GM21786 (cell line): ENCODE data around the gene ERLEC1.
"Not testable (repeated sequence)": the region's sequence is repeated elsewhere in the genome, so short reads cannot be mapped to it uniquely, and the experiment has no call there.

Experiments used
- ATAC-seq: cut with Tn5 transposase; IDR thresholded peaks from one replicate; pipeline ENCODE4 v1.9.1; 2021; ENCODE audit not compliant: unreplicated experiment

The ERLEC1 gene

DNA sequence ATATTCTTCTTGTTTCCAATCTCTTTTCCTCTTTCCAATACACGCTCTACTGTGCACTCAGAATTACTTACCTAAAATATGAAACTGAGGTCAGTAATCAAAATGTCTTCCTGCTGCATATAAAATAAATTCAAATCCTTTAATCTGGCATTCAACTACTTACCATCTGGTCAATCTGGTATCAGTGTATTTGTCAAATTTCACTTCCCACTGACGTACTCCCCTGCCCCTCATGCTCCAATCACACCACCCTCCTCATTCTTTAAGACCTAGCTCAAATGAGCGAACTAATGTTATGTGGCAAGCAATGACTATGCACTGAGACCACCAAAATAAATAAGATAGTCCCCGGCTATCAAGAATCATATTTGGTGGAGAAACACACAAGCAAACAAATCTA is 6.8 kb upstream of the ERLEC1 start:
- ATAC-seq, result no peak

DNA sequence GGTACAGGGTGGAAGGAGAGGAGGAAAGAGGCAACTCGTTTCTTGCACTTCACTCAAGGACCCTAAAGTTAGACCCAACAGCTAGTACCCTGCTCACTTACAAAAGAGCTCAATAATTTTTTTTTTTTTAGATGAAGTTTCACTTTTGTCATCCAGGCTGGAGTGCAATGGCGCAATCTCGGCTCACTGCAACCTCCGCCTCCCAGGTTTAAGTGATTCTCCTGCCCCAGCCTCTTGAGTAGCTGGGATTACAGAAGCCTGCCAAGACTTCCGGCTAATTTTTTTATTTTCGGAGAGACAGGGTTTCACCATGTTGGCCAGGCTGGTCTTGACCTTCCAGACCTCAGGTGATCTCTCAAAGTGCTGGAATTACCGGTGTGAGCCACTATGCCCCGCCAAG is 4.2 kb upstream of the ERLEC1 start:
- ATAC-seq, result no peak

DNA sequence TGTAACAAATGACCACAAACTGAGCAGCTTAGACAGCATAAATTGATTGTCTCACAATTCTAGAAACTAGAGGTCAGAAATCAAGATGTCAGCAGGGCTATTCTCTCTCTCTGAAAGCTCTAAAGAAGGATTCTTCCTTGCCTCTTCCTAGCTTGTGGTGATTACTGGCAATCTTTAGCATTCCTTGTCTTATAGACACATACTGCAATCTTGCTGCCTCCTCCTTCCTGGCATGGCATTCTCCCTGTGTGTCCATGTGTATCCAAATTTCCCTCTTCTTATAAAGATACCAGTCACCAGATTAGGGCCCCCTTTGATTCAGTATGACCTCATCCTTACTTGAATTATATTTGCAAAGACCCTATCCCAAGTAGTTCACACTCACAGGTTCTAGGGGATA is 2.4 kb upstream of the ERLEC1 start:
- ATAC-seq, result no peak

DNA sequence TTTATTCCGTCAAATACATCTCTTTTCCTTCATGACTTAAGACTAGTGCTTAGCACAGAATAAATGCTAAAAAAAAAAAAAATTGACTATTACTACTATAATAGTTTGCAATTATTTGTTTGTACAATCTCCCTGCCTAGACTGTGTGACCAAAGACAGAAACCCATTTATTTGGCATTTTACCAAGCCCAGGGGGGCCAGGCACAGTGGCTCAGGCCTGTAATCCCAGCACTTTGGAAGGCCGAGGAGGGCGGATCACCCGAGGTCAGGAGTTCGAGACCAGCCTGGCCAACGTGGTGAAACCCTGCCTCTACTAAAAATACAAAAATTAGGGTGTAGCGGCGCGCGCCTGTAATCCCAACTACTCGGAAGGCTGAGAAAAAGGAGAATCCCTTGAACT is 1.5 kb upstream of the ERLEC1 start:
- no peak for ATAC-seq

DNA sequence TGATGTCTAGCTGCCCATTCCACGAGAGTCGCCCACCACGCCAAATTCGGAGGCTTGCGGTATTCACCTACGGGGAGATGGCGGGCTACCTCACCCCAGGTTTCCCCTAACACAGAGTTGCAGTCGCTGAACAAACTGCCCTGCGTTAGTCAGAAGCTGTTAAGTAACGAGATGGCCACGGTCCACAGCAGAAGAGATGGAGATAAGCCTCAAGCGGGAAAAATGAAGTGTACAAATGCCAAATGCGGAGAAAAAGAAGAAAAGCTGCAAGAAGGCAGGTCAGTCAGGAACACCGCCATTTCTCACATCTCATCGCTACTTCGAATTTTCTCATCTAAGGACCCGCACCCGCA is 516 bp upstream of the ERLEC1 start:
- ATAC-seq, result peak; percentile 9

DNA sequence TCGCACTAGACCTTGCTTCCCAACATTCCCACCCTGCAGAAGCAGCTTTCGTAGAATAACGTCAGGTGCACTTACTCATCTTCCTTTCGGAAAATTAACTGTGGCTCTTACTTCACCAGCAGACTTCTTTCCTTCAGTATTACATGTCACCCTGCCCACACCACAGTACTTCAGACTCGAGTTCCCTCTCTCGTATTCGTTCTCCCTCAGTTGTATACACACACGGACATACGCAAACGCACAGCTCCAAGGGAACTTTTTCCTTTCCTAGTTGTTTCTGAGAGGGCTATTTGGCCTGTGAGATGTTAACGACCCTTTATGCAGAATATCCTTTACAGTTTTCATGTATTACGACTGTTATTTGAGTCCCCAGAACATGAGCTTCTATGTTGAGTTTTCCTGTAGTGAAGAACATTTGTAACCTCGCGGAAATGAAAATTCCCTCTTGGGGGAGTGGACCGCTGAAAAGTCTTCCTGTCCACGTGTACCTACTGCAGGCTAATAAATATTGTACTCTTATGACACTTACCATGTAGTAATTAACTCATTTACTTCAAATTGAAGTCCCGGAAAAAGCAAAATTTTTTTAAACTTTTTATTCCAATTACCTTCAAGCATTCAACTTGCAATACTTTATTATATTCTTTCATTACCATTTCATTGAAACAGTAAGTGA is 908 bp downstream of the ERLEC1 start:
- ATAC-seq, result no peak

DNA sequence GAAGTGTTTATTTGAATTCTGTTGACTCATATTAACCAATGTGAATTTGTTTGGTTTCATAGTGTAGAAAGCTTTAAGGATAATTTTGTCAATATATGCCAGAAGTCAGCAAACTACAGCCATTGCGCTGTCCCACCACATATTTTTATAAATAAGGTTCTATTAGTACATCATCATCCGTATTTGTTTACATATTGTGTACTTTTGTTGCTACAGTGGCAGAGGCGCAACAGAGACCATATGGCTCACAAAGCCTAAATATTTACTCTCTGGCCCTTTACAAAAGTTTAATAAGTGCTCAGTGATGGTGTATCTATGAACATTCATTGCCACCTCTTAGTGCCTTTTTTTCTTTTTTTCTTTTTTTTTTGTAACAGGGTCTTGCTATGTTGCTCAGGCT is 6.4 kb downstream of the ERLEC1 start:
- ATAC-seq, result no peak

DNA sequence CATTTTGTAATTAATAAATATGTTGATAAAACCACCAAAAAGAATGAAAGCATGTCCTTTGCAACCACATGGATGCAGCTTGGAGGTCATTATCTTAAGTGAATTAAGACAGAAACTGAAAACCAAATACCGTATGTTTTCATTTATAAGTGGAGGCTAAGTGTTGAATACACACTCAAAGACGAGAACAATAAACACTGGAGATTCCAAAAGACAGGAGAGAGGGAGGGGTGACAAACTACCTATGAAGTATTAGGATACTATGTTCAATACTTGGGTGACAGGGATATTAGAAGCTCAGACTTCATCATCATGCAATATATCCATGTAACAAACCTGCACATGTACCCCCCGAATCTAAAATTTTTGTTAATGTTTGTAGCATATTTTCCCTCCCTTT is 7.0 kb downstream of the ERLEC1 start:
- no peak for ATAC-seq

DNA sequence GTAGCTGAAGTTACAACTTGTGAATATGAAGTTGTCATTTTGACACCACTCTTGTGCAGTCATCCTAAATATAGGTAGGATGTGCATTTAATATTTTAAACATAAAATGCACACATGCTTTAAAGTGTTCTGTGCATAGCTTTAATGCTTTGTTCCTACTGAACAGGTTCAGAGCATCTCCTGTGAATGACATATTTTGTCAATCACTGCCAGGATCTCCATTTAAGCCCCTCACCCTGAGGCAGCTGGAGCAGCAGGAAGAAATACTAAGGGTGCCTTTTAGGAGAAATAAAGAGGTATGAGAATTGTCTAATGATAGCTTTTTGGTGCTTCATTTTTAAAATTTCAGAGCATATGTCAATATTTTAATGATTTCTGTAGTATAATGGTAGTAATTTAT is 14.7 kb downstream of the ERLEC1 start:
- no peak for ATAC-seq

DNA sequence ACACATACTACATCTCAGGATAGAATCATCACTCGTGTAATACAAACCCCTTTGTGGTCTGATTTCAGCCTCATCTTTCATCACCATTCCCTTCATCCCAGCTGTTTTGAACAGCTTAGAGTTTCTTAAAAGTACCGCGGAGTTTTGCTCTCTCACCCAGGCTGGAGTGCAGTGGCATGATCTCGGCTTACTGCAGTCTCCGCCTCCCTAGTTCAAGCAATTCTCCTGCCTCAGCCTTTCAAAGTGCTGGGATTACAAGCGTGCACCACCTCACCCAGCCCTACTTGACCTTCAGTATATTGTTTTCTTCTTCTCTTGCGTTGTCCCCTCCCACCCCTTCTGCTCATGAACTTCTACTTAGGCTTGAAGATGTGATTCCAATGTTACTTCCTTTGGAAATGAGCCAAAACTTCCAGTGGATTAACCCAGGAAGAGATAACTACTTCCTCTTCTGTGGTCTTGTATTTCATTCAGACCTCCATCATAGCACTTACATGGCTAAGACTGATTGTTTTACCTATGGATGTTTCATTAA is 15.8 kb downstream of the ERLEC1 start:
- ATAC-seq, result no peak

DNA sequence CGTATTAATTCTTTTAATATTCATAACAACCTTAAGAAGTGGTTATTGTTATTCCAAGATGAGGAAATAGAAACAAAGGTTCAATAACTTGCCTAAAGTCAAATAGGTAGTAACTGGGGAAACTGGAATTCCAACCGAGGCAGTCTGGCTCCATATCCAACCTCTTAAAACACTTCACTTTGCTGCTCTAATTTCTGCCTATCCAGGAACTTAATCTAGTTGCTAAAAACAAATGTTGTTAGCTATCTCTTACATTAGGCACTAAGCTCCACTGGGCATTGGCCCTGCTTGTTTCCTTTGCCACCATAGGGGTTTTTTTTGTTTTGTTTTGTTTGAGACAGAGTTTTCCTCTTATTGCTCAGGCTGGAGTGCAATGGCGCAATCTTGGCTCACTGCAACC is 24.8 kb downstream of the ERLEC1 start:
- ATAC-seq, result no peak

DNA sequence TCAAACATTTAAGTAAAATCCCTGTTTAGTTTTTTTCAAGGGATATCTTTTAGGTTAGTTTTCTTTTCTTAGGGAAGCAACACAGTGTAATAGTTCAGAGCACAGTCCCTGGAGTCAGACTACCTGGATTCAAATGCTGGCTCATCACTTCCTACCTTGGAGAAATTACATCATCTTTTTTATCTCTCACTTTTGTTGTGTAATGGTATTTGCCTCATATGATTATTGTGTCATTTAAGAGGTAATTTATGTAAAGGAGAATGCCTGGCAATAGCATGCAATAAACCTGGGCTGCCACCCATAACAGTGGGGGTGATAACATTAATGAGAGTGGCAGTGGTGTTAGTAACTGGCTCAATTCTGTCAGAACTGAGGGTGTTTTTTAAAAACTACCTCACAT is 26.3 kb downstream of the ERLEC1 start:
- no peak for ATAC-seq

DNA sequence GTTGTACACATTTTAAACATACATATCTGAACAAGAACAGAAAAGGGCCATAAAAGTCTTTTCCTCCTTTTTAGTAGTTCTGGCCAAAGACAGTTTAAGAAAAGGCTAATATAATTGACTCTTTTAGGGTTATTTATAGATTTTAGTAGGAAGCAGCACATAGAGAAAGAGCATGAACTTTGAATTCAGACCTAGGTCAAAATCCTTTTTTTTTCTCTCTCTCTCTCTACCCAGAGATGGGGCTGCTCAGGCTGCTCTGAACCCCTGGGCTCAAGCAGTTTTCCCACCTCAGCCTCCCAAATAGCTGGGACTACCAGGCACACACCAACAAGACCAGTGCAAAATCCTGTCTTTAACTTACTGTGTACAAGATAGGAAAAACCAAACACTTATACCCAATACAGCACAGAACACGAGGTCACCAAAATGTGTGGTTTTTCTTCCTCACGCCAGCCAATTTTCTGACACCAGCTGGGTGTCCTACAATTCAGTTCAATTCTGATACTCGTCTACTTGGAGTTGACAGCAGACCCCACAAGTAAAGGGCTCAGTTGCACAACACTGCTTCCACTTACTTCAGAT is 32.1 kb downstream of the ERLEC1 start:
- no peak for ATAC-seq

DNA sequence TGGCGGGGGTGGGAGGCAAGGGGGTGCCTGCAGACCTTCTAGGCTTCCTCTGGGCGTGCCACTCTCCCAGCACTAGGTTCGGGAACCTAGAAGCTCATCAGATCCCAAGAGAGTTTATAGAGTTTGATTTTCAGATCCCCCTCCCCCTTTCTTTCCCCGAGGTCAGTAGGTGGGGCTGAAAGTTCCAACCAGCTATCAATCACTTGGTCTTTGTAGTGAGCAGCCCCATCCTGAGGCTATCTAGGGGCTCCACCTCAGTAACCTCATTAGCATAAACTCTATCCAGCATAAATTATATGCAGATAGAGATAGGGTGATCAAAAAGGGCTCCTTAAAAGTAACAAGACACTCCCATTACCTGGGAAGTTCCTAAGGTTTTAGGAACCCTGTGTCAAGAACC is 32.8 kb downstream of the ERLEC1 start:
- ATAC-seq, result no peak

DNA sequence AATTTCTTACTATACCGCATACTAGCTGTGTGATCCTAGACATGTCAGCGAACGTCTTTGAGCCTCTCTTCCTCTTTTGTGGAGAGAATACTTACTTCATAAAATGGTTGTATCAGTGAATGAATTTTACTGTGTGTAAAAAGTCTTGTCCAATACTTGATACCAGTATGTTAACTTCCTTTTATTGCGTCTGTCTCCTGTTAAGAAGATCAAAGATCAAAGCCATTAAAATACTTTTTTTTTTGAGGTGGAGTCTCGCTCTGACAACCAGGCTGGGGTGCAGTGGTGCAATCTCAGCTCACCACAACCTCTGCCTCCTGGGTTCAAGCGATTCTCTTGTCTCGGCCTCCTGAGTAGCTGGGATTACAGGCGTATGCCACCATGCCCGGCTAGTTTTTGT is 33.2 kb downstream of the ERLEC1 start:
- ATAC-seq, result no peak

DNA sequence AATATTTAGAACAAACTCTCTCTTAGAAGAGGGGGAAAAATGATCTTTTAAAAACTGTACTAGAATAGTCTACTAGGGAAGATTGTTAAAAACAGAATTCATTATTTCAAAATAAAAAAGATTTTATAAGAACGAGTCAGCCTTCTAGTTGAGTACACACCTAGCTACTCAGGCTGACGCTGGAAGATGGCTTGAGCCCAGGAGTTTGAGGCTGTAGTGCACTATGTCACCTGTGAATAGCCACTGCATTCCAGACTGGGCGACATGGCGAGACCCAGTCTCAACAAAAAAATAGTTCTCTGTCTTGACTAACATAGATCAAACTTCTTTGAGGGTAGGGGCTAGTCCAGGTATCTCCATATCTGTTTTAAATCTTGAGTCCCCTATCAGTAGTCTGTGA is 33.9 kb downstream of the ERLEC1 start:
- ATAC-seq, result no peak

DNA sequence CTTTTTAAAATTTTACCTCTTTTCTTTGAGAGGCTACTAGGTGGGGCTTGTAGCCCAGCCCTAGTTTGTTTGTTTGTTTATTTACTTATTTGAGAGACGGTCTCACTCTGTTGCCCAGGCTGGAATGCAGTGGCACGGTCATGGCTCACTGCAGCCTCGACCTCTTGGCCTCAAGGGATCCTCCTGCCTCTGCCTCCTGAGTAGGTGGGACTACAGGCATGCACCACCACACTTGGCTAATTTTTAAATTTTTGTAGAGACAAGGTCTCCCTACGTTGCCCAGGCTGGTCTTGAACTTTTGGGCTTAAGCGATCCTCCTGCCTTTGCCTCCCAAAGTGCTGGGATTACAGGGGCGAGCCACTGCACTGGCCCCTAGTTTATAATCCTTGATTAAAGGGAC is 35.0 kb downstream of the ERLEC1 start:
- no peak for ATAC-seq

DNA sequence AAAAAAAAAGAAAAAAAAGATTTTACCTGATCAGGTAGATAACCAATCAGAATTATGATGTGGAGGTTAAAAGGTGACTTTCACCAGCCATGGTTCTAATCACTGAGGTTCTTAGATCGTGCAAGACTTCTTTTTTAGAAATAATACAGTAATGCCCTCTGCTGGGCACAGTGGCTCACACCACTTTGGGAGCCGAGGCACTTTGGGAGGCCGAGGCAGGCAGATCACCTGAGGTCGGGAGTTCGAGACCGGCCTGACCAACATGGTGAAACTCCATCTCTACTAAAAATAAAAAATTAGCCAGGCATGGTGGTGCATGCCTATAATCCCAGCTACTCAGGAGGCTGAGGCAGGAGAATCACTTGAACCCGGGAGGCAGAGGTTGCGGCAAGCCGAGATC is 36.8 kb downstream of the ERLEC1 start:
- not testable (repeated sequence) for ATAC-seq

DNA sequence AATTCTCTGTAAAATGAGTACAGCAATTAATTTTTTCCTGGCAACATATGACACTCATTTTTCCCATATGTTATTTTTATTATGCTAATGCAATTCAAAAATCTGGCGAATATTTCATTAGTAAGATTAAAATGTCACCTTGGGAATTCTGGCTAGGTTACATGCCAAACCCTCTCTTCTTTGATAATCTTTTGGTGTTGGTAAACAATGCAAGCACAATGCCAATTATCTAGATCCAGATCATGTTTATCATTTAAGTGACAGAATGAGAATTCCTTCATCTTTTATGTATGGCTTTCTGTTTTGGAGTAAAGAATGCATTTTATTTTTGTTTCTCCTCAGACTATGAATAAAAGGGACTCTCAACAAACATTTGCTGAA is 39.2 kb downstream of the ERLEC1 start:
- ATAC-seq, result no peak

DNA sequence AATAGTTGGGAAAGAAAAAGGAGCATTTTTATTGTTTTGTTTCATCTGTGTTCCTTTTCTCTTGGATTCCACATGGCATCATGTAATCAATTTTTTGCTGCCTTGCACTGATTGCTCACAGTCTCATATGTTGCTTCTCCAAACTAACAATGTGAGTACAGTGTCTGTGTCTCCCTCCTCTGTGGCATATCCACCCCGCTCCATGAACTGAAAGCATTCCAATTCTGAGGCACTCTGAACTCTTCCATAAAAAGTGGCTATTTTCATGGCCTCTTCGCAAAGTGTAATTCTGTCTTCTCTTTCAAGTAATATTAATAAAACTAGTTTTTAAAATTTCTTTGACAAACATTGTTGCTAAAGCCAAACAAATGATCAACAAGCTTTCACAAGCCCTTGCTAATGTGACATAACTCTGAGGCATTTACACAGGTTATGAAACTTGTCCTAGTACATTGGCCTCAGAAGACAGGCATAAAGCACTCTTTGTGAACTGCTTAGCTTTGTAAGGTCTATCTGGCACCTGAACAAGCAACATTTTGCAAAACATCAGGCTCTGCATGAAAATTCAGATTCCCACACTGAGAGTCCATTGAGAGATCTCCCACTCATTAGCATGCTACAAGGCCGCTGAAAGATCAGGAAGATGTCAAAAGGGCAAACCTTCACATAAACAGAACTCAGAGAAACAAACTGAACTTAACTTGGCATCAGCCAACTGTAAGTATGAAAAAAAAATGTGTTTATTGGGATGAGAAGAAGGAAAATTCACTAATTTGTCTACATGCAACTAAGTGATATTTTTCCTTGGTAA is 39.9 kb downstream of the ERLEC1 start:
- no peak for ATAC-seq

DNA sequence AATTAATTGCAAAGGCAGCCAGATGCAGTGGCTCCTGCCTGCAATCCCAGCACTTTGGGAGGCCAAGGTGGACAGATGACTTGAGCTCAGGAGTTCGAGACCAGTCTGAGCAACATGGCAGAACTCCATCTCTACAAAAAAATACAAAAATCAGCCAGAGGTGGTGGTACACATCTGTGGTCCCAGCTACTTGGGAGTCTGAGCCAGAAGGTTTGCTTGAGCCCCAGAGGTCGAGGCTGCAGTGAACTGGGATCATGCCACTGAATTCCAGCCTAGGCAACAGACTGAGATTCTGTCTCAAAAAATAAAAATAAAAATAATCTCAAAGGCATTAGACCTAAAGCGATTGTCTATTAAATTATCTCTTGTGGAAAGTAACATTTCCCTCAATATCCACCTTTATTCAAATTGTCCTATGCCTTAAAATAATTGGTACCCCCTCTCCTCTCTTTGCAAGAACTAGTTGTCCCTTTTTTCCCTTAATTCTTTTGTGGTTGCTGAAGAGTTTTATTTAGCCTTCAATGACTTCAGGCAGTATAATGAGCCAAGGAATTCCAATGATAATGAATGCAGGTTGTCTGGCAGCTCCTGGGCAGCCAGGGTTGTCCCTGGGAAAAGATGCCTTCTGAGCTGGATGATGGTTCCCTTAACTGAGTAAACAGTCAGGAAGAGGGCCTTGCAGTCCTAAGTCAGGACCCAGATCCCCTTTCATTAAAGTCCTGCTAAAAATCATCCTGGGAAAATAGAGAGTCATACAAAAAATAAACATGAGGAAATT is 40.7 kb downstream of the ERLEC1 start:
- ATAC-seq, result no peak

DNA sequence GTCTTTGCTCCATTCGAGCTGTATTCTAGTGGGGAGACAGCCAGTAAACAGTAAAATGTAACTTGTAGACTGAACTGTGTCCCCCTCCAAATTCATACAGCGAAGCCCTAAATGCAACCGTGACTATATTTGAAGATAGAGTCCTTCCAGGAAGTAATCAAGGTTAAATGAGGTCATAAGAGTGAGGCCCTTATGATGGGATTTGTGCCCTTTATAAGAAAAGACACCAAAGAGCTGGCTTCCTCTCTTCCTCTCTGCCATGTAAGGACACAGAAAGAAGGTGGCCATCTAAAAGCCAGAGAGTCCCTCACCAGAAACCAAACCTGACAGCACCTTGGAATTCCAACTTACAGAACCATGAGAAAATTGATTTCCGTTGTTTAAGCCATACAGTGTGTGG is 41.5 kb downstream of the ERLEC1 start:
- no peak for ATAC-seq
